ENCODE measurements around the gene GPATCH1. TPM values are rescaled to one million over a fixed set of nuclear protein-coding genes. Genes with fewer than 3 reads are reported as not detected.

Gene GPATCH1
- total and polyA plus RNA-seq, 2 of the 13 experiments (the other 11 are each of a cell fraction or from before 2014, with no cell fraction given): 6.8 to 6.9 TPM

DNA sequence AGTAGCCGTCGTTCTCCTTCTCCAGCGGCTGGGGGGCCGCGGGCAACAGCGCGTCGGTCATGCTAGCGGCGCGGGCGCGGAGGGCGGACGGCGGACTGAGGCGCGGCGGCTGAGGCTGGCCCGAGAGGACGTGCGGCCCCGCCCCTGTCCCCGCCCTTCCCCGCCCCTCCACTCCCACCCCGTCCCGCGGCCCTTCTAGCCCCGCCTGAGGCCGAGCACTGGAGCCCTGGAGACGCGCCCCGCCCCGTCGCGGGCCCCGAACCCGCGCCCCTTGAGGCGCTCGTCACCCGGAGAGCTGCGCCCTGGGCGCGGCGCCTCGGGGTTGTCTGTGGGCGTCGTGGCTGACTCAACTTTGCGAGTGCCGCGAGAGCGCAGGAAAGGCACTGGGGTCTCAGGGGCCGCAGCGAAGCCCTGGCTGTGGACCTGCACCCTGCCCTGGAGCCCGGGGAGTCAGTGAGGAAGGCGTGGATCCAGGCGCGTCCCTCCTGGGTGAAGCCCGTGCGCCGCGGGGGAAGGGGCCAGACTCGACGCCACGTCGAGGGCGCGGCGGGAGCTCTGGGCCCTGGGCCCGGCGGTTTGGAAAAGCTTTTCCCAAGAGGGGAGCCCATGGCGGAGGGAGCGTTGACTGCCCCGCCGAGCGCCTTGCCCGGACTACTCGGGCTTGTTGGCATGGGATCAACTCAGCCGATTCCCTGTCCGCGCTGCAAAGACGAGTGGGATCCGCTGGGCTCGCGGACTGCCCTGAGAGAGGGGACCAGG, 16.0 kb upstream of the GPATCH1 start, which contains the start of gene RHPN2 (continued):
- TF ChIP-seq, protein P1, sequence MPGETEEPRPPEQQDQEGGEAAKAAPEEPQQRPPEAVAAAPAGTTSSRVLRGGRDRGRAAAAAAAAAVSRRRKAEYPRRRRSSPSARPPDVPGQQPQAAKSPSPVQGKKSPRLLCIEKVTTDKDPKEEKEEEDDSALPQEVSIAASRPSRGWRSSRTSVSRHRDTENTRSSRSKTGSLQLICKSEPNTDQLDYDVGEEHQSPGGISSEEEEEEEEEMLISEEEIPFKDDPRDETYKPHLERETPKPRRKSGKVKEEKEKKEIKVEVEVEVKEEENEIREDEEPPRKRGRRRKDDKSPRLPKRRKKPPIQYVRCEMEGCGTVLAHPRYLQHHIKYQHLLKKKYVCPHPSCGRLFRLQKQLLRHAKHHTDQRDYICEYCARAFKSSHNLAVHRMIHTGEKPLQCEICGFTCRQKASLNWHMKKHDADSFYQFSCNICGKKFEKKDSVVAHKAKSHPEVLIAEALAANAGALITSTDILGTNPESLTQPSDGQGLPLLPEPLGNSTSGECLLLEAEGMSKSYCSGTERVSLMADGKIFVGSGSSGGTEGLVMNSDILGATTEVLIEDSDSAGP (CRISPR knock-in tag; IDR thresholded peaks at IDR 0.05; ENCODE audit: borderline replicate concordance): no peak; the same call in 1 of the 2 replicates
- TF ChIP-seq ZNF136 (CRISPR knock-in tag; IDR thresholded peaks at IDR 0.05; ENCODE audit: low read depth) (no peak), RFXANK (CRISPR knock-in tag; IDR thresholded peaks at IDR 0.05) (no peak), ZNF460 (CRISPR knock-in tag; IDR thresholded peaks at IDR 0.05; ENCODE audit: borderline replicate concordance) (no peak), ZNF788 (CRISPR knock-in tag; IDR thresholded peaks at IDR 0.05; ENCODE audit: borderline replicate concordance) (no peak), SMAD9 (CRISPR knock-in tag; IDR thresholded peaks at IDR 0.05) (no peak), ZNF282 (IDR thresholded peaks at IDR 0.05; ENCODE audit: partially characterized antibody) (no peak), SAFB2 (CRISPR knock-in tag; IDR thresholded peaks at IDR 0.05; ENCODE audit: borderline replicate concordance, low read depth) (no peak), ZNF598 (CRISPR knock-in tag; IDR thresholded peaks at IDR 0.05; ENCODE audit: borderline replicate concordance) (no peak), RBM22 (optimal IDR thresholded peaks at IDR 0.05; ENCODE audit: low read length) (no peak), AKAP8 (CRISPR knock-in tag; IDR thresholded peaks at IDR 0.05) (no peak), TAF1 (CRISPR knock-in tag; IDR thresholded peaks at IDR 0.05) (peak; percentile 75), ZNF605 (CRISPR knock-in tag; IDR thresholded peaks at IDR 0.05) (peak; percentile 61), GTF3A (CRISPR knock-in tag; conservative IDR thresholded peaks at IDR 0.05) (no peak), ARNT (IDR thresholded peaks at IDR 0.05) (no peak), MBNL3 (CRISPR knock-in tag; conservative IDR thresholded peaks at IDR 0.05) (no peak)
- TF ChIP-seq, protein P2, sequence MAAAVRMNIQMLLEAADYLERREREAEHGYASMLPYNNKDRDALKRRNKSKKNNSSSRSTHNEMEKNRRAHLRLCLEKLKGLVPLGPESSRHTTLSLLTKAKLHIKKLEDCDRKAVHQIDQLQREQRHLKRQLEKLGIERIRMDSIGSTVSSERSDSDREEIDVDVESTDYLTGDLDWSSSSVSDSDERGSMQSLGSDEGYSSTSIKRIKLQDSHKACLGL (CRISPR knock-in tag; IDR thresholded peaks at IDR 0.05): no peak
- TF ChIP-seq, protein P3, sequence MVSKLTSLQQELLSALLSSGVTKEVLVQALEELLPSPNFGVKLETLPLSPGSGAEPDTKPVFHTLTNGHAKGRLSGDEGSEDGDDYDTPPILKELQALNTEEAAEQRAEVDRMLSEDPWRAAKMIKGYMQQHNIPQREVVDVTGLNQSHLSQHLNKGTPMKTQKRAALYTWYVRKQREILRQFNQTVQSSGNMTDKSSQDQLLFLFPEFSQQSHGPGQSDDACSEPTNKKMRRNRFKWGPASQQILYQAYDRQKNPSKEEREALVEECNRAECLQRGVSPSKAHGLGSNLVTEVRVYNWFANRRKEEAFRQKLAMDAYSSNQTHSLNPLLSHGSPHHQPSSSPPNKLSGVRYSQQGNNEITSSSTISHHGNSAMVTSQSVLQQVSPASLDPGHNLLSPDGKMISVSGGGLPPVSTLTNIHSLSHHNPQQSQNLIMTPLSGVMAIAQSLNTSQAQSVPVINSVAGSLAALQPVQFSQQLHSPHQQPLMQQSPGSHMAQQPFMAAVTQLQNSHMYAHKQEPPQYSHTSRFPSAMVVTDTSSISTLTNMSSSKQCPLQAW (CRISPR knock-in tag; IDR thresholded peaks at IDR 0.05): 0 out of 2 replicates have a peak, but pooled peaks have one; percentile 39
- TF ChIP-seq, protein P4, sequence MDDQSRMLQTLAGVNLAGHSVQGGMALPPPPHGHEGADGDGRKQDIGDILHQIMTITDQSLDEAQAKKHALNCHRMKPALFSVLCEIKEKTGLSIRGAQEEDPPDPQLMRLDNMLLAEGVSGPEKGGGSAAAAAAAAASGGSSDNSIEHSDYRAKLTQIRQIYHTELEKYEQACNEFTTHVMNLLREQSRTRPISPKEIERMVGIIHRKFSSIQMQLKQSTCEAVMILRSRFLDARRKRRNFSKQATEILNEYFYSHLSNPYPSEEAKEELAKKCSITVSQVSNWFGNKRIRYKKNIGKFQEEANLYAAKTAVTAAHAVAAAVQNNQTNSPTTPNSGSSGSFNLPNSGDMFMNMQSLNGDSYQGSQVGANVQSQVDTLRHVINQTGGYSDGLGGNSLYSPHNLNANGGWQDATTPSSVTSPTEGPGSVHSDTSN (CRISPR knock-in tag; IDR thresholded peaks at IDR 0.05; ENCODE audit: borderline replicate concordance): no peak
- TF ChIP-seq, protein P5, sequence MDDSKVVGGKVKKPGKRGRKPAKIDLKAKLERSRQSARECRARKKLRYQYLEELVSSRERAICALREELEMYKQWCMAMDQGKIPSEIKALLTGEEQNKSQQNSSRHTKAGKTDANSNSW (CRISPR knock-in tag; IDR thresholded peaks at IDR 0.05; ENCODE audit: borderline replicate concordance): no peak
- TF ChIP-seq, protein P6, sequence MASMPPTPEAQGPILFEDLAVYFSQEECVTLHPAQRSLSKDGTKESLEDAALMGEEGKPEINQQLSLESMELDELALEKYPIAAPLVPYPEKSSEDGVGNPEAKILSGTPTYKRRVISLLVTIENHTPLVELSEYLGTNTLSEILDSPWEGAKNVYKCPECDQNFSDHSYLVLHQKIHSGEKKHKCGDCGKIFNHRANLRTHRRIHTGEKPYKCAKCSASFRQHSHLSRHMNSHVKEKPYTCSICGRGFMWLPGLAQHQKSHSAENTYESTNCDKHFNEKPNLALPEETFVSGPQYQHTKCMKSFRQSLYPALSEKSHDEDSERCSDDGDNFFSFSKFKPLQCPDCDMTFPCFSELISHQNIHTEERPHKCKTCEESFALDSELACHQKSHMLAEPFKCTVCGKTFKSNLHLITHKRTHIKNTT (CRISPR knock-in tag; IDR thresholded peaks at IDR 0.05): no peak
- TF ChIP-seq, protein P7, sequence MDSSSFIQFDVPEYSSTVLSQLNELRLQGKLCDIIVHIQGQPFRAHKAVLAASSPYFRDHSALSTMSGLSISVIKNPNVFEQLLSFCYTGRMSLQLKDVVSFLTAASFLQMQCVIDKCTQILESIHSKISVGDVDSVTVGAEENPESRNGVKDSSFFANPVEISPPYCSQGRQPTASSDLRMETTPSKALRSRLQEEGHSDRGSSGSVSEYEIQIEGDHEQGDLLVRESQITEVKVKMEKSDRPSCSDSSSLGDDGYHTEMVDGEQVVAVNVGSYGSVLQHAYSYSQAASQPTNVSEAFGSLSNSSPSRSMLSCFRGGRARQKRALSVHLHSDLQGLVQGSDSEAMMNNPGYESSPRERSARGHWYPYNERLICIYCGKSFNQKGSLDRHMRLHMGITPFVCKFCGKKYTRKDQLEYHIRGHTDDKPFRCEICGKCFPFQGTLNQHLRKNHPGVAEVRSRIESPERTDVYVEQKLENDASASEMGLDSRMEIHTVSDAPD (CRISPR knock-in tag; IDR thresholded peaks at IDR 0.05): no peak
